Suprapubic skin (tissue), 4 donors: ENCODE measurements around the gene LDLRAD2.

Experiments
- CTCF ChIP-seq, 2 donors: fragments of 200-600 bp in 1 of 2; fragments of 450-650 bp in 1 of 2; sonication (generic) in 1 of 2; IDR thresholded peaks; one replicate each; pipeline ENCODE4 v1.5.1; 2016 to 2019; ENCODE audit warnings: antibody characterized with exemption in 2 of 2, mild to moderate bottlenecking in 1 of 2, moderate library complexity in 1 of 2
- EP300 ChIP-seq: sonication (generic); formaldehyde crosslinking; IDR thresholded peaks from one replicate; pipeline ENCODE4 v1.6.1; 2017; ENCODE audit warnings: antibody characterized with exemption
- POLR2A ChIP-seq, 2 donors: fragments of 450-650 bp; IDR thresholded peaks; one replicate each; pipeline ENCODE4 v1.6.1; 2017; ENCODE audit warnings: antibody characterized with exemption in 2 of 2, mild to moderate bottlenecking in 2 of 2, moderate library complexity in 2 of 2
- POLR2AphosphoS5 ChIP-seq, 3 donors: sonication (generic); formaldehyde crosslinking; IDR thresholded peaks; one replicate each; pipeline ENCODE4 v1.6.1; 2017; ENCODE audit warnings: antibody characterized with exemption in 3 of 3

DNA sequence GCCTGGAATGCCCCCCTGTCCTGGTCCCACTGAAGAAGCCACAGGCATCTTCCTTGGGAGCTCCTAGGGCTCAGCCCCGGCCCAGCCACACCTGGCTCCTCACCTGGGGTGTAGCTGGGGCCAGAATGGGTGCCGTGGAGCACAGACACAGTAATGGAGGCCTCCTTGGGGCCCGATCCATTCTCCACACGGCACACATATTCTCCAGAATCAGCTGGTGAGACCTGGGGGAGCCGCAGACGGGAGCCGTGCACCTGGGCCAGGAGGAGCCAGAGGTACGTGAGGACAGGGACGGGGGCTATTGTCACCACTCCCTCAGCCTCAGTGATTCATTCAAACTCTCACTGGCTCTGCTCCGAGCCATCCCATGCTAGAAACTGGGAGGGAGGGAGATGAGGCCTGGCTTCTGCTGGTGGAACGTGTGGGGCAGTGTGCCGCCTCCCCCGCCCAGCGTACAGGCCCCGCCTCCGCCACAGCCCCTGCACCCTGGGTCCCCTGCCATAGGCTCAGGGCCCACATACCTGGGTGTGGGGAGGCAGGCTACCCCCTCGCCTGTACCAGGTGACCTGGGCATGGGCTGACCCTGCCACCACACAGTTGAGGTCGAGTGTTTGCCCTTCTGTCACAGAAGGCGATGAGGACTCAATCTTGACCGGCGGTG, 42.2 kb downstream of the LDLRAD2 start:
- TF ChIP-seq CTCF (IDR thresholded peaks at IDR 0.05) (no peak), POLR2AphosphoS5 (IDR thresholded peaks at IDR 0.05) (no peak), POLR2A (IDR thresholded peaks at IDR 0.05) (no peak), EP300 (no peak)
